CD14-positive monocyte (primary cell): Measurements from ENCODE around the gene MTMR1. TPM values are rescaled to one million over a fixed set of nuclear protein-coding genes. Genes with fewer than 3 reads are reported as not detected.

ENCODE experiments used
- DNase-seq, 3 donors: peaks; one replicate each; pipeline ENCODE4 v3.0.0-alpha.2; 2011 to 2022
- H2AFZ ChIP-seq: 2 replicates; pipeline ENCODE4 v1.6.0; 2012; ENCODE audit warnings: mild to moderate bottlenecking, low read depth, low read length, inconsistent platforms; ENCODE audit not compliant: insufficient read depth, poor library complexity, severe bottlenecking
- H3K27ac ChIP-seq, 2 donors: 1 replicate in 1 of 2; 2 replicates in 1 of 2; pipeline ENCODE4 v1.5.1; 2012 to 2013; ENCODE audit warnings: low read length in 2 of 2, control low read depth in 1 of 2, inconsistent platforms in 1 of 2, low read depth in 1 of 2, mild to moderate bottlenecking in 1 of 2
- H3K27me3 ChIP-seq, 2 donors: one replicate each; pipeline versions ENCODE4 v1.6.0 to v1.6.1; 2011 to 2013; ENCODE audit warnings: low read length in 2 of 2; ENCODE audit not compliant: control insufficient read depth in 2 of 2, insufficient read depth in 2 of 2
- H3K36me3 ChIP-seq, 2 donors: replicated peaks in 1 of 2; 1 replicate in 1 of 2; 2 replicates in 1 of 2; pipeline versions ENCODE4 v1.5.1 to v1.6.1; 2012 to 2013; ENCODE audit warnings: low read length in 2 of 2, control low read depth in 1 of 2, inconsistent platforms in 1 of 2, mild to moderate bottlenecking in 1 of 2; ENCODE audit not compliant: insufficient read depth in 2 of 2, control insufficient read depth in 1 of 2
- H3K4me1 ChIP-seq, 2 donors: 1 replicate in 1 of 2; 2 replicates in 1 of 2; pipeline versions ENCODE4 v1.5.1 to v1.6.1; 2012 to 2013; ENCODE audit warnings: low read length in 2 of 2, control low read depth in 1 of 2, inconsistent platforms in 1 of 2, mild to moderate bottlenecking in 1 of 2, moderate library complexity in 1 of 2; ENCODE audit not compliant: insufficient read depth in 2 of 2, control insufficient read depth in 1 of 2
- H3K4me2 ChIP-seq: replicated peaks from 2 replicates; pipeline ENCODE3; 2012; ENCODE audit warnings: low read length, moderate library complexity, mild to moderate bottlenecking; ENCODE audit not compliant: poor library complexity, severe bottlenecking; ENCODE audit errors: extremely low read depth
- H3K4me3 ChIP-seq, 3 experiments: fragments of 200-600 bp in 1 of 3; sonication (generic) in 1 of 3; replicated peaks in 1 of 3; 1 replicate in 2 of 3; 2 replicates in 1 of 3; pipeline ENCODE4 v1.5.1; 2011 to 2013; ENCODE audit warnings: low read length in 3 of 3, mild to moderate bottlenecking in 3 of 3, control low read depth in 2 of 3, low read depth in 2 of 3, inconsistent platforms in 1 of 3, moderate library complexity in 1 of 3
- H3K79me2 ChIP-seq: 2 replicates; pipeline ENCODE4 v1.6.0; 2012; ENCODE audit warnings: mild to moderate bottlenecking, control low read depth, inconsistent platforms, low read length, moderate library complexity; ENCODE audit not compliant: insufficient read depth
- H3K9ac ChIP-seq: 2 replicates; pipeline ENCODE4 v1.6.0; 2017; ENCODE audit warnings: low read length, mild to moderate bottlenecking; ENCODE audit not compliant: insufficient read depth, poor library complexity, severe bottlenecking
- H3K9me3 ChIP-seq, 2 donors: replicated peaks in 1 of 2; 1 replicate in 1 of 2; 2 replicates in 1 of 2; pipeline versions ENCODE4 v1.5.1 to v1.6.1; 2012 to 2013; ENCODE audit warnings: low read length in 2 of 2, control low read depth in 1 of 2; ENCODE audit not compliant: control insufficient read depth in 1 of 2, insufficient read depth in 1 of 2
- H4K20me1 ChIP-seq: 2 replicates; pipeline ENCODE4 v1.6.0; 2012; ENCODE audit warnings: mild to moderate bottlenecking, low read length, control low read depth, moderate library complexity; ENCODE audit not compliant: insufficient read depth
- H3K27ac Mint-ChIP-seq, 7 donors: one replicate each; pipeline ENCODE4 v1.8.0; 2020; ENCODE audit warnings: mild to moderate bottlenecking in 7 of 7, mixed read lengths in 7 of 7, moderate library complexity in 6 of 7, inconsistent platforms in 2 of 7
- H3K27me3 Mint-ChIP-seq, 3 donors: one replicate each; pipeline ENCODE4 v1.8.0; 2021 to 2022; ENCODE audit warnings: low read depth in 3 of 3, mild to moderate bottlenecking in 3 of 3, mixed read lengths in 3 of 3, moderate library complexity in 3 of 3, inconsistent platforms in 1 of 3
- H3K36me3 Mint-ChIP-seq, 2 donors: one replicate each; pipeline ENCODE4 v1.8.0; 2020; ENCODE audit warnings: mixed read lengths in 2 of 2, inconsistent platforms in 1 of 2, mild to moderate bottlenecking in 1 of 2
- H3K4me1 Mint-ChIP-seq: one replicate; pipeline ENCODE4 v1.8.0; 2020; ENCODE audit warnings: mild to moderate bottlenecking, mixed read lengths
- H3K4me3 Mint-ChIP-seq, 2 donors: one replicate each; pipeline ENCODE4 v1.8.0; 2020; ENCODE audit warnings: mild to moderate bottlenecking in 2 of 2, mixed read lengths in 2 of 2, moderate library complexity in 1 of 2
- H3K9me3 Mint-ChIP-seq, 7 donors: one replicate each; pipeline ENCODE4 v1.8.0; 2020 to 2022; ENCODE audit warnings: mixed read lengths in 7 of 7, mild to moderate bottlenecking in 6 of 7, moderate library complexity in 6 of 7, inconsistent platforms in 2 of 7
- CTCF ChIP-seq: fragments of 200-600 bp; IDR thresholded peaks from one replicate; pipeline ENCODE4 v1.8.0; 2022; ENCODE audit warnings: antibody characterized with exemption, mild to moderate bottlenecking
- WGBS: methylation state at CpG from one replicate; pipeline ENCODE4 v1.1.5; 2013; ENCODE audit warnings: missing lambda C conversion rate; ENCODE audit not compliant: insufficient coverage; 5-methylcytosine and 5-hydroxymethylcytosine counted together
- intact Hi-C, 2 donors: fragments of 100-400 bp; cut with micrococcal nuclease; formaldehyde crosslinking; loops; one replicate each; pipeline versions ENCODE4 v1.15.0 to v1.15.1; 2023
- polyA plus RNA-seq, 3 donors: library from polyadenylated mRNA; depleted of rRNA in 1 of 3; unstranded in 2 of 3; stranded (reverse) in 1 of 3; fragments of 300-500 nt in 2 of 3; fragments of >200 nt in 1 of 3; fragmentation: Illumina TruSeq in 2 of 3; gene quantifications; 1 replicate in 2 of 3; 2 replicates in 1 of 3; pipeline ENCODE4 v1.2.3, GENCODE V29; 2012 to 2021

MTMR1 gene
- polyA plus RNA-seq, 3 donors: 5.8 to 16.6 (median 6.1) TPM

- H4K20me1 ChIP-seq: no peaks in the 10 kb centered on the region
- no peak overlapping the region for H2AFZ ChIP-seq
- no peak overlapping the region for H3K9ac ChIP-seq
- Mint-ChIP-seq H3K9me3 (no peaks in the 10 kb centered on the region), H3K27me3 (peaks cover 0 to 2% (median 0%) of the 10 kb centered on the region in 3 donors), H3K36me3 (peaks cover 9 to 12% of the 10 kb centered on the region in 2 donors), H3K4me1 (peaks cover 3% of the 10 kb centered on the region), H3K4me3 (no peak overlapping the region), H3K27ac (no peak overlapping the region)
- no CpG with 5 or more reads among the region's 4 CpGs for WGBS
- intact Hi-C loops: no loop called here
- peaks cover 5 to 15% of the 10 kb centered on the region in 2 donors for H3K36me3 ChIP-seq
- H3K4me2 ChIP-seq: no peak overlapping the region
- no peaks in the 10 kb centered on the region for H3K9me3 ChIP-seq
- H3K4me1 ChIP-seq: no peaks in the 10 kb centered on the region
- no peaks in the 10 kb centered on the region for H3K79me2 ChIP-seq
- no peaks in the 10 kb centered on the region for H3K27me3 ChIP-seq
- H3K4me3 ChIP-seq: no peak overlapping the region
- DNase-seq: no peak
- TF ChIP-seq CTCF: no peak
- H3K27ac ChIP-seq: no peak overlapping the region
Observed at GRCh38 chrX:150719621-150720020, 26.4 kb downstream of the MTMR1 start.

- H3K36me3 ChIP-seq: peaks cover 40 to 87% of the 10 kb centered on the region in 2 donors
- TF ChIP-seq CTCF: no peak
- H4K20me1 ChIP-seq: no peaks in the 10 kb centered on the region
- H3K9me3 ChIP-seq: no peaks in the 10 kb centered on the region
- H3K79me2 ChIP-seq: no peaks in the 10 kb centered on the region
- no peaks in the 10 kb centered on the region for H3K27me3 ChIP-seq
- no peak overlapping the region for H3K4me3 ChIP-seq
- H3K4me1 Mint-ChIP-seq: peaks cover 3% of the 10 kb centered on the region
- no peak overlapping the region for H3K4me3 Mint-ChIP-seq
- H3K4me1 ChIP-seq: no peaks in the 10 kb centered on the region
- H3K9ac ChIP-seq: no peak overlapping the region
- H3K27me3 Mint-ChIP-seq: peaks cover 0 to 8% (median 0%) of the 10 kb centered on the region in 3 donors
- DNase-seq: no peak
- no peak overlapping the region for H3K27ac ChIP-seq
- intact Hi-C loops: no loop called here
- peaks cover 0 to 1% (median 0%) of the 10 kb centered on the region in 7 donors for H3K9me3 Mint-ChIP-seq
- H2AFZ ChIP-seq: no peak overlapping the region
- no peak overlapping the region for H3K4me2 ChIP-seq
- peaks cover 50 to 57% of the 10 kb centered on the region in 2 donors for H3K36me3 Mint-ChIP-seq
- no peak overlapping the region for H3K27ac Mint-ChIP-seq
- no CpG with 5 or more reads among the region's 5 CpGs for WGBS
Observed at GRCh38 chrX:150729956-150730355, 36.8 kb downstream of the MTMR1 start.
